ENCODE data around the gene NEBL.

DNA sequence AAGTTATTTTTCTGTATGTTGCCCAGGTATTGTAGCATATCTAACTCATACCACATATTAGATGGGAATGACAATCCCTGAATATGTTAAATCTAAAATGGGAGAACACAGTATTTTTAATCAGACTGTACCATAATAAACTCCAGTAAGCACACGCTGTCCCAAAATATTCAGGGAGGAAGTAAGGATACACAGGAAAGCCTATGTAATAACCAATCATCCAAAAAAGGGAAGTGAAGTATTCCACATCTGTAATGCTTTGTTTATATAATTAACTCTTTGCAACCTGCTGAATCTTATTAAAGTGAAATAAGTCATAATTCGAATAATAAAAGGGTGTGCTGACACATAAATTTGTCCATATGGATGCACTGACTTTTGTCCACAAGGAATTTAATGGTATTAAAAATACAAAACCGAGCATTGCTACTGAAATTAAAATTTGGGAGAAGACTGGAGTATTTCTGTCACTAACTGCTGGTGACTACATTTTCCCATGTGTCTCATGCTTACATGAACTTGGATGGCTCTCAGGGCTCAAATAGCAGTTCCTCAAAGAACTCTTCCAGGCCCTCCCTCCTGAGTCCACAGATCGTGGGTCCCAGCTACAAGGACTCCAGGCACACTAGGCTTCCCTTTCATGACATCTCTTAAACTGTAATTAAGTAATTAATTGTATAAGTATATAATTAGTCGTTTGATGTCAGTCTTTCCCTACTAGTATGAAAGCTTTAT is 120.6 kb downstream of the NEBL start:
- TF ChIP-seq, protein P1, sequence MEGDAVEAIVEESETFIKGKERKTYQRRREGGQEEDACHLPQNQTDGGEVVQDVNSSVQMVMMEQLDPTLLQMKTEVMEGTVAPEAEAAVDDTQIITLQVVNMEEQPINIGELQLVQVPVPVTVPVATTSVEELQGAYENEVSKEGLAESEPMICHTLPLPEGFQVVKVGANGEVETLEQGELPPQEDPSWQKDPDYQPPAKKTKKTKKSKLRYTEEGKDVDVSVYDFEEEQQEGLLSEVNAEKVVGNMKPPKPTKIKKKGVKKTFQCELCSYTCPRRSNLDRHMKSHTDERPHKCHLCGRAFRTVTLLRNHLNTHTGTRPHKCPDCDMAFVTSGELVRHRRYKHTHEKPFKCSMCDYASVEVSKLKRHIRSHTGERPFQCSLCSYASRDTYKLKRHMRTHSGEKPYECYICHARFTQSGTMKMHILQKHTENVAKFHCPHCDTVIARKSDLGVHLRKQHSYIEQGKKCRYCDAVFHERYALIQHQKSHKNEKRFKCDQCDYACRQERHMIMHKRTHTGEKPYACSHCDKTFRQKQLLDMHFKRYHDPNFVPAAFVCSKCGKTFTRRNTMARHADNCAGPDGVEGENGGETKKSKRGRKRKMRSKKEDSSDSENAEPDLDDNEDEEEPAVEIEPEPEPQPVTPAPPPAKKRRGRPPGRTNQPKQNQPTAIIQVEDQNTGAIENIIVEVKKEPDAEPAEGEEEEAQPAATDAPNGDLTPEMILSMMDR (conservative IDR thresholded peaks at IDR 0.05), result no peak
- no peak for TF ChIP-seq ZFX (IDR thresholded peaks at IDR 0.05)
